CD14-positive monocyte (primary cell): Measurements from ENCODE around the gene TLCD1. TPM values are rescaled to one million over a fixed set of nuclear protein-coding genes. Genes with fewer than 3 reads are reported as not detected.

Experiments used
- DNase-seq, 3 donors: peaks; one replicate each; pipeline ENCODE4 v3.0.0-alpha.2; 2011 to 2022
- H2AFZ ChIP-seq: 2 replicates; pipeline ENCODE4 v1.6.0; 2012; ENCODE audit warnings: mild to moderate bottlenecking, low read depth, low read length, inconsistent platforms; ENCODE audit not compliant: insufficient read depth, poor library complexity, severe bottlenecking
- H3K27ac ChIP-seq, 2 donors: 1 replicate in 1 of 2; 2 replicates in 1 of 2; pipeline ENCODE4 v1.5.1; 2012 to 2013; ENCODE audit warnings: low read length in 2 of 2, control low read depth in 1 of 2, inconsistent platforms in 1 of 2, low read depth in 1 of 2, mild to moderate bottlenecking in 1 of 2
- H3K27me3 ChIP-seq, 2 donors: one replicate each; pipeline versions ENCODE4 v1.6.0 to v1.6.1; 2011 to 2013; ENCODE audit warnings: low read length in 2 of 2; ENCODE audit not compliant: control insufficient read depth in 2 of 2, insufficient read depth in 2 of 2
- H3K36me3 ChIP-seq, 2 donors: replicated peaks in 1 of 2; 1 replicate in 1 of 2; 2 replicates in 1 of 2; pipeline versions ENCODE4 v1.5.1 to v1.6.1; 2012 to 2013; ENCODE audit warnings: low read length in 2 of 2, control low read depth in 1 of 2, inconsistent platforms in 1 of 2, mild to moderate bottlenecking in 1 of 2; ENCODE audit not compliant: insufficient read depth in 2 of 2, control insufficient read depth in 1 of 2
- H3K4me1 ChIP-seq, 2 donors: 1 replicate in 1 of 2; 2 replicates in 1 of 2; pipeline versions ENCODE4 v1.5.1 to v1.6.1; 2012 to 2013; ENCODE audit warnings: low read length in 2 of 2, control low read depth in 1 of 2, inconsistent platforms in 1 of 2, mild to moderate bottlenecking in 1 of 2, moderate library complexity in 1 of 2; ENCODE audit not compliant: insufficient read depth in 2 of 2, control insufficient read depth in 1 of 2
- H3K4me2 ChIP-seq: replicated peaks from 2 replicates; pipeline ENCODE3; 2012; ENCODE audit warnings: low read length, moderate library complexity, mild to moderate bottlenecking; ENCODE audit not compliant: poor library complexity, severe bottlenecking; ENCODE audit errors: extremely low read depth
- H3K4me3 ChIP-seq, 3 experiments: fragments of 200-600 bp in 1 of 3; sonication (generic) in 1 of 3; replicated peaks in 1 of 3; 1 replicate in 2 of 3; 2 replicates in 1 of 3; pipeline ENCODE4 v1.5.1; 2011 to 2013; ENCODE audit warnings: low read length in 3 of 3, mild to moderate bottlenecking in 3 of 3, control low read depth in 2 of 3, low read depth in 2 of 3, inconsistent platforms in 1 of 3, moderate library complexity in 1 of 3
- H3K79me2 ChIP-seq: 2 replicates; pipeline ENCODE4 v1.6.0; 2012; ENCODE audit warnings: mild to moderate bottlenecking, control low read depth, inconsistent platforms, low read length, moderate library complexity; ENCODE audit not compliant: insufficient read depth
- H3K9ac ChIP-seq: 2 replicates; pipeline ENCODE4 v1.6.0; 2017; ENCODE audit warnings: low read length, mild to moderate bottlenecking; ENCODE audit not compliant: insufficient read depth, poor library complexity, severe bottlenecking
- H3K9me3 ChIP-seq, 2 donors: replicated peaks in 1 of 2; 1 replicate in 1 of 2; 2 replicates in 1 of 2; pipeline versions ENCODE4 v1.5.1 to v1.6.1; 2012 to 2013; ENCODE audit warnings: low read length in 2 of 2, control low read depth in 1 of 2; ENCODE audit not compliant: control insufficient read depth in 1 of 2, insufficient read depth in 1 of 2
- H4K20me1 ChIP-seq: 2 replicates; pipeline ENCODE4 v1.6.0; 2012; ENCODE audit warnings: mild to moderate bottlenecking, low read length, control low read depth, moderate library complexity; ENCODE audit not compliant: insufficient read depth
- H3K27ac Mint-ChIP-seq, 7 donors: one replicate each; pipeline ENCODE4 v1.8.0; 2020; ENCODE audit warnings: mild to moderate bottlenecking in 7 of 7, mixed read lengths in 7 of 7, moderate library complexity in 6 of 7, inconsistent platforms in 2 of 7
- H3K27me3 Mint-ChIP-seq, 3 donors: one replicate each; pipeline ENCODE4 v1.8.0; 2021 to 2022; ENCODE audit warnings: low read depth in 3 of 3, mild to moderate bottlenecking in 3 of 3, mixed read lengths in 3 of 3, moderate library complexity in 3 of 3, inconsistent platforms in 1 of 3
- H3K36me3 Mint-ChIP-seq, 2 donors: one replicate each; pipeline ENCODE4 v1.8.0; 2020; ENCODE audit warnings: mixed read lengths in 2 of 2, inconsistent platforms in 1 of 2, mild to moderate bottlenecking in 1 of 2
- H3K4me1 Mint-ChIP-seq: one replicate; pipeline ENCODE4 v1.8.0; 2020; ENCODE audit warnings: mild to moderate bottlenecking, mixed read lengths
- H3K4me3 Mint-ChIP-seq, 2 donors: one replicate each; pipeline ENCODE4 v1.8.0; 2020; ENCODE audit warnings: mild to moderate bottlenecking in 2 of 2, mixed read lengths in 2 of 2, moderate library complexity in 1 of 2
- H3K9me3 Mint-ChIP-seq, 7 donors: one replicate each; pipeline ENCODE4 v1.8.0; 2020 to 2022; ENCODE audit warnings: mixed read lengths in 7 of 7, mild to moderate bottlenecking in 6 of 7, moderate library complexity in 6 of 7, inconsistent platforms in 2 of 7
- CTCF ChIP-seq: fragments of 200-600 bp; IDR thresholded peaks from one replicate; pipeline ENCODE4 v1.8.0; 2022; ENCODE audit warnings: antibody characterized with exemption, mild to moderate bottlenecking
- WGBS: methylation state at CpG from one replicate; pipeline ENCODE4 v1.1.5; 2013; ENCODE audit warnings: missing lambda C conversion rate; ENCODE audit not compliant: insufficient coverage; 5-methylcytosine and 5-hydroxymethylcytosine counted together
- intact Hi-C, 2 donors: fragments of 100-400 bp; cut with micrococcal nuclease; formaldehyde crosslinking; loops; one replicate each; pipeline versions ENCODE4 v1.15.0 to v1.15.1; 2023
- polyA plus RNA-seq, 3 donors: library from polyadenylated mRNA; depleted of rRNA in 1 of 3; unstranded in 2 of 3; stranded (reverse) in 1 of 3; fragments of 300-500 nt in 2 of 3; fragments of >200 nt in 1 of 3; fragmentation: Illumina TruSeq in 2 of 3; gene quantifications; 1 replicate in 2 of 3; 2 replicates in 1 of 3; pipeline ENCODE4 v1.2.3, GENCODE V29; 2012 to 2021

The TLCD1 gene
- polyA plus RNA-seq, 3 donors: 0.79 TPM; not detected in 2

GRCh38 chr17:28758411-28759121, 32.5 kb upstream of the TLCD1 start:
- H3K4me1 Mint-ChIP-seq: peaks cover 23% of the 10 kb centered on the region
- Histone ChIP-seq H3K4me2 (no peak overlapping the region), H3K9ac (no peak overlapping the region), H3K27ac (no peak overlapping the region), H4K20me1 (peaks cover 7% of the 10 kb centered on the region), H3K9me3 (no peaks in the 10 kb centered on the region), H3K36me3 (peaks cover 18 to 35% of the 10 kb centered on the region in 2 donors), H3K4me1 (peaks cover 15 to 16% of the 10 kb centered on the region in 2 donors), H3K4me3 (no peak overlapping the region), H2AFZ (no peak overlapping the region), H3K27me3 (no peaks in the 10 kb centered on the region), H3K79me2 (peaks cover 4% of the 10 kb centered on the region)
- no peak for DNase-seq
- H3K27me3 Mint-ChIP-seq: peaks cover 0 to 4% (median 0%) of the 10 kb centered on the region in 3 donors
- TF ChIP-seq CTCF: no peak
- 98% methylated on average over 27 of the region's 32 CpGs for WGBS
- no peak overlapping the region for H3K4me3 Mint-ChIP-seq
- H3K9me3 Mint-ChIP-seq: no peaks in the 10 kb centered on the region
- H3K36me3 Mint-ChIP-seq: peaks cover 30 to 39% of the 10 kb centered on the region in 2 donors
- intact Hi-C loops: no loop called here
- H3K27ac Mint-ChIP-seq: no peak overlapping the region

- H3K4me1 Mint-ChIP-seq: peaks cover 13% of the 10 kb centered on the region
- H3K4me3 ChIP-seq: no peak overlapping the region
- TF ChIP-seq CTCF: no peak
- no peaks in the 10 kb centered on the region for H3K27me3 ChIP-seq
- 100% methylated on average over 1 of the region's 5 CpGs for WGBS
- H3K9me3 Mint-ChIP-seq: no peaks in the 10 kb centered on the region
- H3K9me3 ChIP-seq: no peaks in the 10 kb centered on the region
- H3K9ac ChIP-seq: no peak overlapping the region
- no peak for DNase-seq
- no peak overlapping the region for H3K4me3 Mint-ChIP-seq
- H3K27ac ChIP-seq: no peak overlapping the region
- H3K36me3 ChIP-seq: peaks cover 18 to 30% of the 10 kb centered on the region in 2 donors
- peaks cover 8% of the 10 kb centered on the region in 2 donors for H3K4me1 ChIP-seq
- peaks cover 30 to 39% of the 10 kb centered on the region in 2 donors for H3K36me3 Mint-ChIP-seq
- peaks cover 0 to 4% (median 0%) of the 10 kb centered on the region in 3 donors for H3K27me3 Mint-ChIP-seq
- H3K4me2 ChIP-seq: no peak overlapping the region
- no peak overlapping the region for H2AFZ ChIP-seq
- H3K27ac Mint-ChIP-seq: peak overlapping the region in 1 of 7 donors; percentile 44
- no peaks in the 10 kb centered on the region for H3K79me2 ChIP-seq
- intact Hi-C loops: no loop called here
- H4K20me1 ChIP-seq: peaks cover 7% of the 10 kb centered on the region
Observed at GRCh38 chr17:28756049-28756804, 30.2 kb upstream of the TLCD1 start.
